OCI-LY7 (cell line): ENCODE results near the gene GIT2. TPM values are rescaled to one million over a fixed set of nuclear protein-coding genes. Genes with fewer than 3 reads are reported as not detected.

Experiments used
- BruUV-seq: library from RNA; stranded (reverse); fragments of 400-500 nt; replicated peaks from 2 replicates; lab custom pipeline; 2021; lab: Mats Ljungman, UMichigan
- CTCF ChIA-PET: fragments of 300-600 bp; sonication (Branson Sonifier 250); formaldehyde crosslinking; loops from one replicate; lab custom pipeline; 2022; ENCODE audit warnings: antibody characterized with exemption; ENCODE audit not compliant: unreplicated experiment; lab: Charles Lee
- POLR2A ChIA-PET: fragments of 300-600 bp; sonication (Branson Sonifier 250); formaldehyde crosslinking; loops from one replicate; lab custom pipeline; 2022; ENCODE audit warnings: antibody characterized with exemption; lab: Charles Lee
- DNase-seq: peaks from one replicate; pipeline ENCODE4 v3.0.0-alpha.2; 2015; ENCODE audit warnings: low spot score
- H2AFZ ChIP-seq: fragments of 200-600 bp; sonication (generic), shearing (Covaris generic); 2 replicates; pipeline ENCODE4 v1.6.1; 2014; ENCODE audit warnings: mild to moderate bottlenecking, antibody characterized with exemption, low read length, moderate library complexity
- H3K27ac ChIP-seq: fragments of 200-600 bp; sonication (generic); 2 replicates; pipeline ENCODE4 v1.5.1; 2014; ENCODE audit warnings: mixed run types, low read depth, mild to moderate bottlenecking, moderate library complexity, low read length, inconsistent platforms; ENCODE audit not compliant: poor library complexity, severe bottlenecking
- H3K36me3 ChIP-seq: fragments of 200-600 bp; sonication (generic); 2 replicates; pipeline ENCODE4 v1.6.1; 2014; ENCODE audit warnings: mild to moderate bottlenecking, antibody characterized with exemption, low read length, moderate library complexity, mixed read lengths; ENCODE audit not compliant: insufficient read depth
- H3K4me1 ChIP-seq: fragments of 200-600 bp; sonication (generic); 2 replicates; pipeline ENCODE4 v1.5.1; 2014; ENCODE audit warnings: mild to moderate bottlenecking, low read length; ENCODE audit not compliant: insufficient read depth, poor library complexity, severe bottlenecking
- H3K4me2 ChIP-seq: fragments of 200-600 bp; sonication (generic); 2 replicates; pipeline ENCODE4 v1.6.1; 2014; ENCODE audit warnings: mild to moderate bottlenecking, low read length
- H3K4me3 ChIP-seq: fragments of 200-600 bp; sonication (generic); 2 replicates; pipeline ENCODE4 v1.5.1; 2014; ENCODE audit warnings: mild to moderate bottlenecking, low read depth, low read length; ENCODE audit not compliant: poor library complexity, severe bottlenecking
- H3K79me2 ChIP-seq: fragments of 200-600 bp; sonication (generic); 2 replicates; pipeline ENCODE4 v1.6.1; 2016; ENCODE audit warnings: low read depth, mild to moderate bottlenecking, low read length, moderate library complexity, mixed read lengths; ENCODE audit not compliant: insufficient read depth
- H3K9me2 ChIP-seq: fragments of 200-600 bp; sonication (generic); 2 replicates; pipeline ENCODE4 v1.6.1; 2016; ENCODE audit warnings: mild to moderate bottlenecking, low read length, mixed read lengths; ENCODE audit not compliant: insufficient read depth
- H3K9me3 ChIP-seq: fragments of 200-600 bp; sonication (generic); 2 replicates; pipeline ENCODE4 v1.6.1; 2014; ENCODE audit warnings: mild to moderate bottlenecking, mixed run types, low read length, mixed read lengths
- H4K20me1 ChIP-seq: fragments of 200-600 bp; sonication (generic); 2 replicates; pipeline ENCODE4 v1.6.1; 2014; ENCODE audit warnings: mild to moderate bottlenecking, antibody characterized with exemption, low read length, moderate library complexity, mixed read lengths; ENCODE audit not compliant: insufficient read depth
- EZH2phosphoT487 ChIP-seq: fragments of 200-600 bp; sonication (generic); IDR thresholded peaks from 2 replicates; pipeline ENCODE4 v1.6.1; 2018; ENCODE audit warnings: low read depth, borderline replicate concordance, mild to moderate bottlenecking, mixed run types, antibody characterized with exemption, low read length, moderate library complexity, mixed read lengths
- intact Hi-C: fragments of 100-400 bp; cut with micrococcal nuclease; formaldehyde crosslinking; loops from one replicate; pipeline ENCODE4 v1.10.0; 2022; ENCODE audit not compliant: unreplicated experiment
- total RNA-seq, 2 experiments: library from RNA; depleted of rRNA in 1 of 2; stranded (reverse); fragments of >200 nt in 1 of 2; shearing (Covaris generic) in 1 of 2; gene quantifications; 2 replicates each; pipeline ENCODE4 v1.2.3, GENCODE V29; 2014 to 2022
- TF ChIP-seq, protein P1 (sequence below): fragments of 200-600 bp; sonication (generic); conservative IDR thresholded peaks from 2 replicates; pipeline ENCODE4 v1.5.1; 2014; ENCODE audit warnings: mild to moderate bottlenecking, antibody characterized with exemption, low read length, moderate library complexity, mixed read lengths

Gene GIT2
- total RNA-seq, 2 experiments from 2014 or later = 57.1 to 123 TPM

DNA sequence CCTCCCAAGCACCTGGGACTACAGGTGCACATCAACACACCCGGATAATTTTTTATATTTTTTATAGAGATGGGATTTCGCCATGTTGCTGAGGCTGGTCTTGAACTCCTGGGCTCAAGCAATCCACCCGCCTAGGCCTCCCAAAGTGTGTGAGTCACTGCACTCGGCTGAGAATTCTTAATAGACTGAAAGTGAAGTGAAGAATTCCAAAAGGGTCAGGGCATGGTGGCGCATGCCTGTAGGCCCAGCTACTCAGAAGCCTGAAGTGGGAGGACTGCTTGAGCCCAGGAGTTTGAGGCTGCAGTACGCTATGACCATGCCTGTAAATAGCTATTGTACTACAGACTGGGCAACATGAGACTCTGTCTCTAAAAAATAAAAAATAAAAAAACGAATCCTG is 52.4 kb downstream of the GIT2 start:
- no peak for DNase-seq
- CTCF ChIA-PET = no interaction called here
- intact Hi-C loops = no loop called here
- Histone ChIP-seq H3K4me1 (peaks cover 10% of the 10 kb centered on the region), H3K9me3 (no peaks in the 10 kb centered on the region), H2AFZ (no peak overlapping the region), H3K4me3 (no peak overlapping the region), H3K9me2 (no peaks in the 10 kb centered on the region), H3K79me2 (no peaks in the 10 kb centered on the region), H3K4me2 (no peak overlapping the region), H4K20me1 (no peaks in the 10 kb centered on the region), H3K36me3 (peaks cover 93% of the 10 kb centered on the region), H3K27ac (no peak overlapping the region)
- no TSS peak for BruUV-seq
- TF ChIP-seq EZH2phosphoT487 = no peak
- TF ChIP-seq, protein P1, sequence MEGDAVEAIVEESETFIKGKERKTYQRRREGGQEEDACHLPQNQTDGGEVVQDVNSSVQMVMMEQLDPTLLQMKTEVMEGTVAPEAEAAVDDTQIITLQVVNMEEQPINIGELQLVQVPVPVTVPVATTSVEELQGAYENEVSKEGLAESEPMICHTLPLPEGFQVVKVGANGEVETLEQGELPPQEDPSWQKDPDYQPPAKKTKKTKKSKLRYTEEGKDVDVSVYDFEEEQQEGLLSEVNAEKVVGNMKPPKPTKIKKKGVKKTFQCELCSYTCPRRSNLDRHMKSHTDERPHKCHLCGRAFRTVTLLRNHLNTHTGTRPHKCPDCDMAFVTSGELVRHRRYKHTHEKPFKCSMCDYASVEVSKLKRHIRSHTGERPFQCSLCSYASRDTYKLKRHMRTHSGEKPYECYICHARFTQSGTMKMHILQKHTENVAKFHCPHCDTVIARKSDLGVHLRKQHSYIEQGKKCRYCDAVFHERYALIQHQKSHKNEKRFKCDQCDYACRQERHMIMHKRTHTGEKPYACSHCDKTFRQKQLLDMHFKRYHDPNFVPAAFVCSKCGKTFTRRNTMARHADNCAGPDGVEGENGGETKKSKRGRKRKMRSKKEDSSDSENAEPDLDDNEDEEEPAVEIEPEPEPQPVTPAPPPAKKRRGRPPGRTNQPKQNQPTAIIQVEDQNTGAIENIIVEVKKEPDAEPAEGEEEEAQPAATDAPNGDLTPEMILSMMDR = no peak
- POLR2A ChIA-PET = interaction anchor here (1.0 kb wide), 1 partner anchor 50 kb away, joined by 4 read pairs; no protein-coding TSS in a partner anchor

DNA sequence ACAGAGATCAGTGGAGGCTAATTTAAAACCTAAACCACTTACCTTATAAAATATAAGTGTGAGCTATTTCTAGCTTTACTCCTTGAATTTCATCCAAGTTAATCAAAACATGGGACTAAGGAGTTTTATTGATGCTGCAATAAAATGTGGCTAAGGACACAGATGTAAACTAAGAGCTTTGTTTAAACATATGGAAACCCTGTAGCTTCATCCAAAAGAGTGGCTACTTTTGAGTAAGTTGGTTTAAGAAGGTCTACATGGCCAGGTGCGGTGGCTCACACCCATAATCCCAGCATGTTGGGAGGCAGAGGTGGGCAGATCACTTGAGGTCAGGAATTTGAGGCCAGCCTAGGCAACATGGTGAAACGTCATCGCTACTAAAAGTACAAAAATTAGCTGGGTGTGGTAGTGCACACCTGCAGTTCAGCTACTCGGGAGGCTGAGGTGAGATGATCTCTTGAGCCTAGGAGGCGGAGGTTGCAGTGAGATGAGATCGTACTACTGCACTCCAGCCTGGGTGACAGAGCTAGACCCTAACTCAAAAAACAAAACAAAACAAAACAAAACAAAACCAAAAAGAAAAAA is 55.7 kb downstream of the GIT2 start:
- Histone ChIP-seq H3K79me2 (no peaks in the 10 kb centered on the region), H2AFZ (no peak overlapping the region), H3K36me3 (peaks cover 95% of the 10 kb centered on the region), H3K9me2 (no peaks in the 10 kb centered on the region), H3K4me2 (no peak overlapping the region), H3K27ac (no peak overlapping the region), H3K4me3 (no peak overlapping the region), H4K20me1 (no peaks in the 10 kb centered on the region), H3K9me3 (no peaks in the 10 kb centered on the region), H3K4me1 (peaks cover 6% of the 10 kb centered on the region)
- CTCF ChIA-PET = no interaction called here
- no peak for DNase-seq
- POLR2A ChIA-PET = interaction anchor here (0.7 to 1.1 kb wide), 3 partner anchors 37 to 171 kb away, joined by 3 to 4 read pairs (median 3); no protein-coding TSS in a partner anchor
- BruUV-seq = no TSS peak
- TF ChIP-seq, protein P1 = no peak
- no peak for TF ChIP-seq EZH2phosphoT487
- intact Hi-C loops = no loop called here

GRCh38 chr12:109939504-109939903 is 56.7 kb downstream of the GIT2 start:
- Histone ChIP-seq H3K36me3 (peaks cover 95% of the 10 kb centered on the region), H3K79me2 (no peaks in the 10 kb centered on the region), H2AFZ (no peak overlapping the region), H3K9me3 (no peaks in the 10 kb centered on the region), H3K4me3 (no peak overlapping the region), H3K4me2 (no peak overlapping the region), H3K4me1 (peaks cover 6% of the 10 kb centered on the region), H3K9me2 (no peaks in the 10 kb centered on the region), H3K27ac (no peak overlapping the region), H4K20me1 (no peaks in the 10 kb centered on the region)
- DNase-seq = no peak
- no peak for TF ChIP-seq EZH2phosphoT487
- TF ChIP-seq, protein P1 = no peak
- CTCF ChIA-PET = no interaction called here
- BruUV-seq = no TSS peak
- intact Hi-C loops = no loop called here
- POLR2A ChIA-PET = no interaction called here
